ENCODE results near the gene PLET1.

The PLET1 gene, protein sequence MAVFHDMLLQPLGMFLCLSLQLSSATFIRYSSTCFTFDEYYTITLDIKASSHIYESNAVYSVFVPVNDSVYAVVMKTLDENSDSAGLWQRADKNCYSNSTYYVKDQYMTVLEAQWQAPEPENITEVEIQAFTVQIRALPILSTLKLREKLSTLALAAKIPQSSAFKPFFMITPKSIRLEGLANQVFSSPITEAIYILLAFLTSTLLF

DNA sequence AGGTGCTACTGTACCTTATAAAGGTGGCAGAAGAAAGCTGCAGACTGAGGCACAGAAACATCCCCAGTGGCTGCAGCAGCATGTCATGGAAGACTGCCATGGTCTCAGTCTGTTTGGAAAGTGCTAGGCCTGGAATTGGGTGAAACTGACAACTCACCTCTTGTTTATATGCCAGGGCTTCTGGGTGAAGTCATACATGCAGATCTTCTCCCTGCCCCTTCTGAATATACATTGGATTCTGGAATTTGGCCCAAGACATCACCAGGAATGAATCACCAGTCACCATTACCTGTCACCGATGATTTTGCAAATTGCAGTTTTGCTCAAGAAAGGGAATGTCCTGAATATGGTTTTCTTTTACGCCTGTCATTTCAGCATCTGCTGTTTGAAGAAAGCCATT, at the start of gene PLET1:
TSS of gene PLET1 (minus strand) at position 371 of the 400 bp plus-strand sequence. CDS start at position 100, 271 bp downstream.
- H3K4me3 ChIP-seq (replicated peaks; ENCODE audit: low read depth, low read length), result no peak within 1 kb of the TSS
- TF ChIP-seq, protein P1, sequence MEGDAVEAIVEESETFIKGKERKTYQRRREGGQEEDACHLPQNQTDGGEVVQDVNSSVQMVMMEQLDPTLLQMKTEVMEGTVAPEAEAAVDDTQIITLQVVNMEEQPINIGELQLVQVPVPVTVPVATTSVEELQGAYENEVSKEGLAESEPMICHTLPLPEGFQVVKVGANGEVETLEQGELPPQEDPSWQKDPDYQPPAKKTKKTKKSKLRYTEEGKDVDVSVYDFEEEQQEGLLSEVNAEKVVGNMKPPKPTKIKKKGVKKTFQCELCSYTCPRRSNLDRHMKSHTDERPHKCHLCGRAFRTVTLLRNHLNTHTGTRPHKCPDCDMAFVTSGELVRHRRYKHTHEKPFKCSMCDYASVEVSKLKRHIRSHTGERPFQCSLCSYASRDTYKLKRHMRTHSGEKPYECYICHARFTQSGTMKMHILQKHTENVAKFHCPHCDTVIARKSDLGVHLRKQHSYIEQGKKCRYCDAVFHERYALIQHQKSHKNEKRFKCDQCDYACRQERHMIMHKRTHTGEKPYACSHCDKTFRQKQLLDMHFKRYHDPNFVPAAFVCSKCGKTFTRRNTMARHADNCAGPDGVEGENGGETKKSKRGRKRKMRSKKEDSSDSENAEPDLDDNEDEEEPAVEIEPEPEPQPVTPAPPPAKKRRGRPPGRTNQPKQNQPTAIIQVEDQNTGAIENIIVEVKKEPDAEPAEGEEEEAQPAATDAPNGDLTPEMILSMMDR (IDR thresholded peaks at IDR 0.05; ENCODE audit: low read depth, low read length, missing control alignments), result no peak
- DNase-seq (ENCODE audit: extremely low read depth, low read depth), result no peak

DNA sequence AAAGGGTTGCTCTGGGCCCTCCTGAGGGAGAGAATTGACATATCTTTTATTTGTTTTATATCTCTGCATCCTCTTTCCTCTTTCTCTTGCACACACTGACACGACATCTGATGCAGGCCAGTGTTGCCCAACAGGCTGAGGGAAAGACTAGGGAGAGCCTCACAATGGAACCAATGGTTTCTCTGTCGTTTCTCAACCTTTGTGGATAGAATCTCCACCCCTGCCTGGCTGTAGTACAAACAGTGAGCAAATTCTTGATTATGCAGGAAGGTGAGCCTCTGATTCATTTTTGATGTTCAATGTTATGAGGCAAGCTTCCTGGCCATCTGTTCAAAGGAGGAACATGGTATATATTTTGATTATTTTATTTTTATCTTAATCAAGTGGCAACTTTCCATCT, 49.8 kb upstream of the PLET1 start:
- DNase-seq (ENCODE audit: extremely low read depth, low read depth), result no peak
- no peak overlapping the region for H3K4me3 ChIP-seq (replicated peaks; ENCODE audit: low read depth, low read length)
- TF ChIP-seq, protein P1 (IDR thresholded peaks at IDR 0.05; ENCODE audit: low read depth, low read length, missing control alignments), result no peak

GRCh38 chr11:112308651-112309050, 48.0 kb upstream of the PLET1 start:
- H3K4me3 ChIP-seq (replicated peaks; ENCODE audit: low read depth, low read length), result no peak overlapping the region
- DNase-seq (ENCODE audit: extremely low read depth, low read depth), result no peak
- TF ChIP-seq, protein P1 (IDR thresholded peaks at IDR 0.05; ENCODE audit: low read depth, low read length, missing control alignments), result no peak

GRCh38 chr11:112307616-112308015, 47.0 kb upstream of the PLET1 start:
- no peak for DNase-seq (ENCODE audit: extremely low read depth, low read depth)
- TF ChIP-seq, protein P1 (IDR thresholded peaks at IDR 0.05; ENCODE audit: low read depth, low read length, missing control alignments), result no peak
- H3K4me3 ChIP-seq (replicated peaks; ENCODE audit: low read depth, low read length), result no peak overlapping the region

- TF ChIP-seq, protein P1 (IDR thresholded peaks at IDR 0.05; ENCODE audit: low read depth, low read length, missing control alignments), result no peak
- H3K4me3 ChIP-seq (replicated peaks; ENCODE audit: low read depth, low read length), result no peak overlapping the region
- no peak for DNase-seq (ENCODE audit: extremely low read depth, low read depth)
Observed at GRCh38 chr11:112306230-112306629, 45.6 kb upstream of the PLET1 start.

- TF ChIP-seq, protein P1 (IDR thresholded peaks at IDR 0.05; ENCODE audit: low read depth, low read length, missing control alignments), result no peak
- DNase-seq (ENCODE audit: extremely low read depth, low read depth), result no peak
- no peak overlapping the region for H3K4me3 ChIP-seq (replicated peaks; ENCODE audit: low read depth, low read length)
Observed at GRCh38 chr11:112304914-112305313, 44.3 kb upstream of the PLET1 start.

DNA sequence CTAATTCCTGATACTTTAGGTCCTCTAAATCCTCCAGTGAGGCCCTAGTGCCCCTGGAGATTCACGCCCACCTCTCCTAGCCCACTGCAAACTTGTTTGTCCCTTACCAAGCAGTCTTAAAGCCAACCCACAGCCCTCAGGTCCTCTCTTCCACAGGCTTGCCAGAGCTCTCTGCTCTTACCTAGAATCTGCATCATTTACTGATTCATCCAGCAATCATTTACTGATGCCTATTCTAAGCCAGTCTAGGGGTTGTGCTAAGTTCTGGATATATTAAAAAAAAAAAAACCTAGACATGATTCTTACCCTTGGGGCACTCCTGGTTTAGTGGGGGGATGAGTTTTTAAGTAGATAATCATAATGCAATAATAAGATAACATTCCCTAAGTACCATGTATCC, 43.0 kb upstream of the PLET1 start:
- TF ChIP-seq, protein P1 (IDR thresholded peaks at IDR 0.05; ENCODE audit: low read depth, low read length, missing control alignments), result no peak
- no peak overlapping the region for H3K4me3 ChIP-seq (replicated peaks; ENCODE audit: low read depth, low read length)
- no peak for DNase-seq (ENCODE audit: extremely low read depth, low read depth)

All from HFF-Myc (cell line).